NCI-H1930 (cell line): Measurements from ENCODE around the gene TNIP1.

ENCODE experiments used
- DNase-seq, 2 experiments: peaks; one replicate each; lab custom pipeline; 2025; lab: John Stamatoyannopoulos, UW

Gene TNIP1

GRCh38 chr5:151106043-151106442 lies 25.2 kb upstream of the TNIP1 start:
- DNase-seq: no peak

DNA sequence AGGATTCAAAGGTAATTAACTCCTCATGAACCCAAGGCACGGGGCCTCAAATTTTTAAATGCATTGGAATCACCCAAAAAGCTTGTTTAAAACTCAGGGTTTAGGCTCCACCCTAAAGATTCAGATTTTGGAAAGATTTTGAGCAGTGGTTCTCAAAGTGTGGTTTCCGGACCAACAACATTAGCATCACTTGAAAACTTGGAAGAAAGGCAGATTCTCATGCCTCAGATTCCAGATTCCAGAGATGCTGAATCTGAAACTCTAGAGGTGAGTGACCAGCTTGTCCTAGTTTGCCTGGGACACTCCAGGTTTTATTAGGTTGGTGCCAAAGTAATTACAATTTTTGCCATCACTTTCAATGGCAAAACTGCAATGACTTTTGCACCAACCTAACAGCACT lies 24.7 kb upstream of the TNIP1 start:
- no peak for DNase-seq

- DNase-seq: no peak
These were observed 24.0 kb upstream of the TNIP1 start for GRCh38 chr5:151104795-151105194.

GRCh38 chr5:151101746-151102145 lies 20.9 kb upstream of the TNIP1 start:
- no peak for DNase-seq

GRCh38 chr5:151101151-151101550 lies 20.3 kb upstream of the TNIP1 start:
- no peak for DNase-seq

DNA sequence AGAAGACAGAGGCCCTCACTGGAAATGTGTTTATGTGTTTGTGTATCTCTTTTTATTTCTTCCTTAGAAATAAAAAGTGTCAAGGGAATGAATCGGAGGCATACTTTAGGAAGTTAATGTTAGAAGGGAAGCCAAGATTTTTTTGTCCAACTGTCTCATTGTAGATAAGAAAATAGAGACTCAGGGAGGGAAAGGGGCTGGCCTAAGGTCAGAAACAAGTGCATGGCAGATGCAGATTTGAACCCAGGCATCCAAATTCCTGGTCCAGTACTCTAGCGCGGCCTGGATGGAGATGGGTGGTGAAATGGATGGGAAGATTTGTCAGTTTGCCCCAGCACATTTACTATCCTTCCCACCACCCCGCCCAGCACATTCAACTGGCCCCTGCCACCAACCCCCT lies 19.8 kb upstream of the TNIP1 start:
- no peak for DNase-seq

DNA sequence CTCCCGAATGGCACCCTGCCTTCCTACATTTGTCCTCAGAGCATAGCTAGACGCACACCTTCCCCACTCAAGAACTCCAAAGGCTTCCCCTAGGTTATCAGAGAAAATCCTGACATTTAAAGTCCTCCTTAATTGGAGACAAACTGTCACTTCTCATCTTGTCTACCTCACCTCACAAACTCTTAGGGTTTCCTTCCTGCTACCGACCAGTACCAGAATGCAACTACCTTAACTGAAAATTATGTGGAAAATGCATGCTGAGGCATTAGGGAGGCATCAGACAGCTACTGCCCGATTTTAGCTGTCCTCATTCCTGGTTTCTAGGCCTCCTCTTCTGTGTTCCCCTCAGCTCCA lies 17.9 kb upstream of the TNIP1 start:
- DNase-seq: no peak

- DNase-seq: no peak
These were observed 17.3 kb upstream of the TNIP1 start for GRCh38 chr5:151097820-151098767.

DNA sequence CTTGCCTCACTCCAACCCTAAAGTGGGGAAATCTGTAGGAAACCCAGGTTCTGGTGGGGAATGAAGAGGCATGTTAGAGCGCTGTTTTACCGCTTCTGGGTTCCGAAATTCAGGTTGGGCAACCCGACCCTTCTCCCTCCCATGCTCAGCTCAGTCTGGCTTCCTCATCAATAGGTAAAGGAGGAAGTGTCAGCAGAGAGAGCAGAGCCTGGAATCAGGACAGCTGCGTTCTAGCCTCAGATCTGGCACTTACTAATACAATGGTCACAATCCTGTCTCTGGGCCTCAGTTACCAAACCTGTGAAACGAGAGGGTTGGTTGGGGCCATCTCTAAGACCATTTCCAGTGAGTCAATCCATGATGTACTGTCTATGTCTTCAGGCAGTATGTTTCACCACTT lies 16.2 kb upstream of the TNIP1 start:
- no peak for DNase-seq

DNA sequence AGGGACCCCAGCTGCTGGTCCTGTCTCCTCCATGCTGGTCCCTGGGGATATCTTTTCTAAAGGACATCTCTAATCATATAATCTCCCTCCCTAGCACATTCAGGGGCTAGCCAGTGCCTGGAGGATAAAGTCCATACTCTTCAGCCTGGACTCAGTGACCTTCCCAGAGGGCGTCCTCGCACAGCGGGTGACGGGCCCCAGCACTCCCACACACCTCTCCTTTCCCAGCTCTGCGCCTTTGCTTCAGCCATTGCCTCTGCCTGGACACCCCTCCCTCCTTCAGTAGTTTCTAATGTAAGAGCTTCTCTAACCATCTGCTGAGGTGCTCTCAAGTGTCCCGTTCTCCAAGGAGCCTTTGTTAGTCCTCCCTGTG lies 15.2 kb upstream of the TNIP1 start:
- DNase-seq: no peak

GRCh38 chr5:151095341-151096000 lies 14.6 kb upstream of the TNIP1 start:
- DNase-seq: no peak

DNA sequence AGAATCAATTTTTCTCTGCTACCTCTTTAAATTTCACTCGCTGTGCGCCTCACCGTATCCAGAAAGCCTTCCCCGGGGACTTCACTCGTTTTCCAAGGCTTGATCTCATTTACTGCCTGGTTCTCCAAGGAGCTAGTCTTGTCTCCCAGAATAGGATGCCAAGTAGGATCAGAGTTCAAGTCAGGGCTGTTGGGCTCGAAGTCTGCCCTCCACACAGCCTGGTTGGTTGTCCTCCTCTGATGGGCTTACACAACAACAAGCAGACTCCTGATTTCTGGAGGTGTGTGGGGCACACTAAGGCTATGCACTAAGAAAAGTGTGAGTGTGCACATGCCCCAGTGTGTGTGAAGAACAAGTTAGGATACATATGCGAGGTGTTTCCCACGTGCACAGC lies 14.0 kb upstream of the TNIP1 start:
- DNase-seq: no peak

GRCh38 chr5:151094030-151094851 lies 13.4 kb upstream of the TNIP1 start:
- DNase-seq: no peak

- no peak for DNase-seq
These were observed 12.6 kb upstream of the TNIP1 start for GRCh38 chr5:151093476-151093889.

- no peak for DNase-seq
These were observed 11.9 kb upstream of the TNIP1 start for GRCh38 chr5:151092762-151093161.

DNA sequence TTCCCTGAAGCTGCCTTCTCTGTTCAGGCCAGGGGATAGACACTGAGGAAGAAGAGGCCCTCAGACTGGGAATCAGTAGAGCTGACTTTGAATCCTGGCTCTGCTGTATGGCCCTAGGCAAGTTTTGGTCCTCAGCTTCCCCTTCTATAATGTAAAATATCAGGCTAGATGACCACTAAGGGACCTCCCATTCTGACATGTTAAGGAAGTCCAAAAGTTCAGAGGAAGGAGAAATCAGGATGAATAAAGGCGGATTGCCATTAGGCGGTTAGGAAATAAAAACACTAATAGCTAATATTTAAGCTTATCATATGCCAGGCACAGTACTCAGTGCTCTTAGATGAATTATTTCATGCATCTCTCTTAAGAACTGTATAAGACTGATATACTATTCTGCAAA lies 8.9 kb upstream of the TNIP1 start:
- no peak for DNase-seq

- no peak for DNase-seq
These were observed 8.2 kb upstream of the TNIP1 start for GRCh38 chr5:151088986-151089385.

DNA sequence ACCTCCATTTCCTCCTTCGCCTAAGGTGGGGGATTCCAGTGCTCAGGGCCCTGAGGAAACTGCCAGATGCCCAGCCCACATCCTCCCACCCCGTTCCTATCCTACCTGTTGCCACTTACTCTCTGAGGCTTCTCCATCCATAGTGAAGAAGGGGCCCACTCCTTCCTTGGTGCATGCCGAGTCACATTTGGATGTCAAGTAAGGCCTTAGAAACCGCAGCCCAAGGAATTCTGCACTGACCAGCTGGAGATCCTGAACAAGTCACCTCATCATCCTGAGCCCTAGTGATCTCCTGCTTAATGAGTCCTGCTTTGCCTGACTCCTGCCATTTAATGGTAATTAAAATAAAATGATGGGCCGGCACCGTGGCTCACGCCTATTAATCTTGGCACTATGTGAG lies 6.7 kb upstream of the TNIP1 start:
- no peak for DNase-seq

DNA sequence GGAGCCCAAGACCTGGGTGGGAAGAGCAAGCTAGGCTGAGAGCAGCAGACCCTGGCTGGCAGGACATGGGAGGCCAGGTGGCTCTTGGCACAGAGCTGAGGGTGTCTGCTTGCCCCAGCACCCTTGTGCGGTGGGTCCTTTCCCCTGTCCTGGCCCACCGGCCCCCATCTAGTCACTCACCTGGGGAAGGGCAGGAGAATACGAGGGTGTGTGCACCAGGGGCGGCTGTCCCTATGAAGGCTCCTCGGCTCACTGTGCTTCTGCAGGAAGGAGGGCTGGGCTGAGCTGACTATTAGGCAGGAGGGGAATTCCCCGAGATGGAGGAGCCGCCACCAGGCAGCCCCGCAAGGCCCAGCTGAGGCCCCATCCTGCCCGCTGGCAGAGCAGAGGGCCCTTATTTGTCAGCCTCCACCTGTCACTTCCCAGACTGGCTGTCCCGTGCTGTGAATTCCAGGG lies 6.1 kb upstream of the TNIP1 start:
- no peak for DNase-seq

DNA sequence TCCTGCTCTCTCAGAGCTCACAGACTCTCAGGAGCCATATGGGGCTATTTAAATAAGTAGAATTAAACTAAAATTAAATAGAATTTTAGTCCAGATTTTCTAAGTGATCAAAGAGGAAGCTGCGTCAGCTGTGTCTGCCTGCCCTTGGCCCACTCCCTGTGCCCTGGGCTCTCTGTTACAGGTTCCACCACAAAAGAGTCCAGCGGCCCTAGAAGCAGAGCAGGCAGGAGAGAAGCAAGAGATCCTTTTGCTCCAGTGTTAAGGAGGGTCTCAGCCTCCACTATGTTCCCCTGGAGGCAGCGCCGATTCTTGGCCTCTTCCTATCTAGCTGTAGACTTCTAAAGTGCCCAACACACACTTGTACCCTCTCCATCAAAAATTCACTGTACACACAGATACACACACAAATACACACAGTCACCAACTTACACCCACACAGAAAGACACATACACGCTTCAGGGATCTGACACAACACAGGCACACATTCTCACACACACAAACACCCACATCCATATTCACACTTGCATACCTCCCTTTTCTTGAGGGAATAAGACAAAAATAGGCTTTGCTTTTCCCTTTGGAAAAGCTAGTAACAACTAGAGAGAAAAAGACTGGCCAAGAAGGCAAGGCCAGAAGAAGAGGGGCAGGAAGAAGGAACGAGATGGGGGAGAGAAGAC lies 5.5 kb upstream of the TNIP1 start:
- no peak for DNase-seq

DNA sequence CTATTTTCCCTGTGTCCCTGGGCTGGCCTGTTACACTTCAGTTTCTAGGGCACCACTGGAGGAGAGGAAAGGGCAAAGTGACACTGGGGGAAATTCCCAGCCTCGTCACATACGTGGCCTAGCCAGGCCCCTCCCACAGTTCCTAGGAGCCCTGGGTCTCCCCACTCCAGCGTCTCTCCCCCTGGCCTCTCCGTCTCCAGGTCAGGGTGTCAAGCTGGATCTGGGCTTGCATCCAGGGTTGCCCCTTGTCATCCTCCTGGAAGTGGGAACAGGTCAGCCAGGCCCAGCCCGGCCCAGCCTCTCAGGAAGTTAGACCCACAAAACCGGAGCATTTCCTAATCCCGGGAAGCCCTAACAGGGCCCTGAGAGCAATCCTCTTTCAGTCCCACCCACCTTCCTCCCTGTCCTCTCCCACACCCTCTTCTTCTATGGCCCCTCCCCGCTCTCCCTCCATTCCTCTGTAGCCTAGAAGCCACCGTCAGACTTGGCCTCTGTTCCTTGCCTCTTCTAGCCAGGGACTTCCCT lies 4.7 kb upstream of the TNIP1 start:
- DNase-seq: no peak

GRCh38 chr5:151084363-151084762 lies 3.5 kb upstream of the TNIP1 start:
- no peak for DNase-seq
